Measurements from ENCODE around the gene CATSPERE.

CATSPERE gene, protein sequence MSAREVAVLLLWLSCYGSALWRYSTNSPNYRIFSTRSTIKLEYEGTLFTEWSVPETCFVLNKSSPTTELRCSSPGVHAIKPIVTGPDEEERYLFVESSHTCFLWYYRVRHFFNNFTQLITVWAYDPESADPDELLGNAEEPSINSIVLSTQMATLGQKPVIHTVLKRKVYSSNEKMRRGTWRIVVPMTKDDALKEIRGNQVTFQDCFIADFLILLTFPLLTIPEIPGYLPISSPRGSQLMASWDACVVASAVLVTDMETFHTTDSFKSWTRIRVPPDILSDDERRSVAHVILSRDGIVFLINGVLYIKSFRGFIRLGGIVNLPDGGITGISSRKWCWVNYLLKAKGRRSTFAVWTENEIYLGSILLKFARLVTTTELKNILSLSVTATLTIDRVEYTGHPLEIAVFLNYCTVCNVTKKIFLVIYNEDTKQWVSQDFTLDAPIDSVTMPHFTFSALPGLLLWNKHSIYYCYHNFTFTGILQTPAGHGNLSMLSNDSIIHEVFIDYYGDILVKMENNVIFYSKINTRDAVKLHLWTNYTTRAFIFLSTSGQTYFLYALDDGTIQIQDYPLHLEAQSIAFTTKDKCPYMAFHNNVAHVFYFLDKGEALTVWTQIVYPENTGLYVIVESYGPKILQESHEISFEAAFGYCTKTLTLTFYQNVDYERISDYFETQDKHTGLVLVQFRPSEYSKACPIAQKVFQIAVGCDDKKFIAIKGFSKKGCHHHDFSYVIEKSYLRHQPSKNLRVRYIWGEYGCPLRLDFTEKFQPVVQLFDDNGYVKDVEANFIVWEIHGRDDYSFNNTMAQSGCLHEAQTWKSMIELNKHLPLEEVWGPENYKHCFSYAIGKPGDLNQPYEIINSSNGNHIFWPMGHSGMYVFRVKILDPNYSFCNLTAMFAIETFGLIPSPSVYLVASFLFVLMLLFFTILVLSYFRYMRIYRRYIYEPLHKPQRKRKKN

DNA sequence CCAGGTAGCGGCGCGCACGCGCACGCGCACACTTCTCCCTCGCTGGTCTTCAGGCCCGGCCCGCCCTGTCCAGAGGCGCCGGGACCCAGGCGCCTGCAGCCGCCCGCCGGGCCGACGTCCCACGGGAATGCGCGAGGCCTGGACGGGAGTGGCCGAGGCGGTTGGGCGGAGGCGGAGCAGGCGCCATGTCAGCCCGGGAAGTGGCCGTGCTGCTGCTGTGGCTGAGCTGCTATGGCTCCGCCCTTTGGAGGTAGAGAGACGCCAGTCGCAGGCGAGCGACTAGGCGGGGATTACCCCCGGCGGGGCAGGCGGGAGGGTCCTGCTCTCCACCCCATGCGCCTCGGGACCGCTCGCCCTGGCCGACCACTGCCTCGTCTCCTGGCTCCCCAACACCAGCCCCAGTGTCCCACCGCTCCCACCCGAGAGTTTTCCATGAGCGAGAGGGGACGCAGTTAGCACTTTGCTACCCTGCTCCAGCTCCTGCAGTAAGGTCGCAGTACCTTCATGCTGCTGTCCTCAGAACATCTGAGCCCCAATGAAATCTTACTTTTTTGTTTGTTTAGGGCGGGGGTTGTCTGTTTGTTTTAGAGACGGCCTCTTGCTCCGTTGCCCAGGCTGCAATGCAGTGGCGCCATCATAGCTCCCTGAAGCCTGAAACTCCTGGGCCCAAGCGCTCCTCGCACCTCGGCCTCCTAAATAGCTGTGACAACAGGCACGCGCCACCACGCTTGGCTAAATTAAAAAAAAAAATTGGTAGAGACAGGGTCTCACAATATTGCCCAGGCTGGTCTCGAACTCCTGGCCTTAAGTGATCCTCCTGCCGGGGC lies at the start of gene CATSPERE:
Gene CATSPERE, plus strand, starts transcription at position 29 of the 827 bp plus-strand sequence. Its CDS starts 157 bp downstream, at position 186.
- DNase-seq: peak; percentile 87

DNA sequence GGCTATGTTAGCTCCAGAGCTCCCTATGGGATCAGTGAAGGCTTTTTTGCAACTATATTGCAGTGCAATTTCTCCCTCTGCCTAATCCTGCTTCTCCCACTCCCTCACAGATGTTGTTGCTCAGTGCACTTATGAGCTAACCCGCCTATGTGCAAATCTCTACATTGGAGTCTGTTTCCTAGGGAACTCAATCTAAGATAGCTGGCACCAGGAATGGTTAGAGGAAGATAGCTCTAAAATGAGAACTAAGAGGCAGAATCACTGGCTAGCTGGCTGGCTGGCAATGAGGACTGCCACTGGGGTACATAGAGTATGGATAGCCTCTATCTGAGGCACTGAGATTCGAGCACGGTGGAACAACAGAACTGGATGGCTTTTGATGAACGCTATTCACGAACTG lies 48.9 kb upstream of the CATSPERE start:
- no peak for DNase-seq

DNA sequence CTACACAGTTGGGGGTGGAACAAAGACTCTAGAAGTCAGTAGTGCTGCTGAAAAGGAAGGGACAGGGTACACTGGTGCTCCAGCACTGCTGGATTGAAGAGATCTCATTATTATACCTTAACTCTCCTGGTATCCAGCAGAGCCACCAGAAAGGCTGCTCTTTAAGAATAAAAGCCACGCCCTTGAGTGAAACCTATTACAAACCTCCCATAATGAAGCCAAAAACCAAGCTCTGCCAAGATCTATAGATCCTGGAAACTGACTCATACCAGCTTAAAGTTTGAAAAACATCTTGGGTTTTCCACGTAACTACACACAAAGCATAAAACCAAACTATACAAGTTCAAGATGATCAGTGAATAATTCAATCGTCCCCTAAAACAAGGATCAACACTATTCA lies 47.3 kb upstream of the CATSPERE start:
- DNase-seq: no peak

DNA sequence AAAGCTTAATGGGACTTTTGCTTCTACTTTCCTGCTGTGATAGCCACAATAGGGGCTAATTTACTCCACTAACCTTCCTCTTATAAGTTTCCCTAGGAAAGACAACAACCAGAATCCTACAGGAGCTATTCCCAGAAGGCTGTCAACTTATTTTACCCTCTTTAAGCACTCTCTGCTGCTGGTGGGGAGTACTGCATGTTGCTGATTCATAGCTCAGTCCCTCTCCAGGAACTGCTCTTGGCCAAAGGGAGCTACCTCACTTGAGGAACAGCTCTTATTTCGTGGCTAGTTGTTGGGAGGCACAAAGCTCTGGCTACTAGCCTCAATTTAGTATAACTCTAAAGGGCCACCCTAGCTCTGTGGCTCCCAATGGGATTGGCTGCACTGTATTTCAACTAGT lies 46.5 kb upstream of the CATSPERE start:
- peak; percentile 9 for DNase-seq

DNA sequence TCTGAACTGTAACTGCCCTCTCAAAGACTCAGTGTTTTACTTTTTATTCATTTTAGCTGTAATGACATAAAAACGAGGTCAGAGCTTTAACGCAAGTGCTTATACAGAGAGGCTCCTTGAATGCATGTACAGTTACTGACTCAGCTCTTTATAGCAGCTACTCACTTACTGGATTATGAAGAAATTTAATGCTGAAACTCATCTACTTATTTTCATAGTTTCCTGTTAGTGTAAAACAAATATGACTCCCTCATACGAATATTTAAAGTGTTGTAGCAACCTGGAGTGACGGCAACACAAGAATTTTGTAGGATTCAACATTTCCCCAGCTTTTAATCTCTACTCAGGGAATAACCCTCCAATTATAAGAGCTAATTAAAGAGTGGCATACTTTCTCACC lies 42.0 kb upstream of the CATSPERE start:
- no peak for DNase-seq

DNA sequence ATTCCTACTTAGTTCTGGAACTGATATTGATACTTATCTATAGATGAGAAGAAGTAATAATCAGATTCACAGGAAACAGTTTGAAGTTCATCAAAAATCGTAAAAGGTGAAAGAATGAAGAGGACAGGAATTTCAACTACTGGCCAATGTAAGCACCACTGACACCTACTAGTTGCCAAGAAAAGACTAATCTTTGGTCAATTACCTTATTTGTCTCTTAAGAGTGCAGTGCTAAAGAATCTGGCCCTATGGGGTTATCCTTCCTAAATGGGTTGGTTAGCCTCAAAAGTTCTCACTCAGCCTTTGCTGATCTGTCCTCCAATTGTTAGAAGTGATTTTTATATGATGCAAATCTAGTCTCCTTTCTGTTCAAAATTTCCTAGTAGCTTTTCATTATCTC lies 38.9 kb upstream of the CATSPERE start:
- DNase-seq: no peak

DNA sequence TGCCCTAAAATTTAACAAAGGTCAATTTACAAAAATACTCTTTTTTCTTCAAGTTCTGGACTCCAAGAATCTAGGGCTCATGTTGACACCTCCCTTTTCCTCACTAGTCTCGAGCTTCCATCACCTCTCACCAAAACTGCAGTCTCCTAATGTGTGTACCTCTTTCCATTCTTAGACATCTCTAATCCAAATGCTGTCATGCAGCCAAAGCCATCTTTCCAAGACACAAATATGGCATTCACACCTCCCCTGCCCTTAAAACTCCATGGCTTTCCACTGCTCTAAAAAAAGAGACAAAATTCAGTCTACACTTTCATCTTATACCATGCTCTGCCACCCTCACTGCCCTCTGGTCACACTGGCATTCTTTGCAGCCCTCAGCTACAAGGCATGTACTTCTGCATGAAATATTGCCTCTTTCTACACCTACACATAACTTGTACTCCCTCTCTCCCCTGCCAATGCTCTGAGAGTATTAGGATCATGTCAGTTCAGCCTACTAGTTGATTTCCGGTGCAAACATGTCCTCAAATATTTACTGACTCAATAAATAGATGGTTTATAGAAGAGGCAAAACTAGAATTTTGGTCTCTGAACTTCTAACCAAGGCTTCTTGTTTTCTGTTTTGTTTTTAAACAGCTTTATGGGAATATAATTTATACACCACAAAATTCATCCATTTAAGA lies 36.3 kb upstream of the CATSPERE start:
- no peak for DNase-seq

DNA sequence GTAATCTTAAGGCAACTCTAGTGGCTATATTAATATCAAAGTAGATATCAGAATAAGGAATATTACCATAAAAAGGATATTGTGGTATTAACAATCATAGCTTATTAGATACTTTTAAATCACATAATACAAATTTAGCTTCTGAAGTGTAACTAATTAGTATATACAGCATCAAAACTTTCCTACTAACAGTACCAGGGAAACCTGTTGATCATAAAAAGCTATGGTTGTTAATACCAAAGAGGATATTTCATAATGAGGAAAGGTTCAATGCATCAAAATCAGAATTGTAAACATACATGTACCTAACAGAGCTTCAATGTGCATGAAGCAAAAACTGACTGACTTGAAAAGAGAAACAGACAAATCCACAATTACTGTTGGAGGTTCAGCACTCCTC lies 33.4 kb upstream of the CATSPERE start:
- DNase-seq: no peak

DNA sequence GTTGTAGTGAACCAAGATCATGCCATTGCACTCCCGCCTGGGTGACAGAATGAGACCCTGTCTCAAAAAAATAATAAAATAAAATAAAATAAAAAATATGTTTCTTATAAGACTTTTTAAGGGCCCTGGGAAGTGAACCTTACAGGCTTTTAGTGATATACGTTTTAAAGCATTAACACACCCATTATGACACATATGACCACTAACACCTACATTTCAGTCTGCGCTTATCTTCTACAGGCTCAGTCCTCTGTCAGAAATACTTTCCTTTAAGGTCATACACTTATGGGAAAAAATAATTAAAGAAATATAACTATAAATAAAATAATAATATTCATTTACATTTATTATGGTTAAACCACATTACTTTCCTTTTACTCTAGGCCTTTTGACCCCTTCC lies 31.3 kb upstream of the CATSPERE start:
- DNase-seq: no peak

DNA sequence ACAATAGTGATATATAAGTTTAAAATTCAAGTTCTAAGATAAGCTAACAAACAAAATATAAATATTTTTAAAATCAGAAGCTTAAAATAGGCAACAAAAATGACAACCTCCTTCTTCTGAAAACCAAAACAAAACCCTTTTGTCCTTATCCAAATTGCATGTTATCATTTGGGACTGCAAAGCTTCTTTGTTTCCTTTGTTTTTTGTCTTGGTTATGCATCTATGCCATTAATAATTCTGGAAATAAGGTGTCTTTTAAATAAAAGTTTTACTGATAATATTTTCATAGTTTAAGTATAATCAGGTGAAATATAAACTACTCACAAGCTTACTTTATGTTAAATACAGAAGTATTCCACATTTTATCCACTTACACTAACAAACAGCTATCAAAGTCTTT lies 29.9 kb upstream of the CATSPERE start:
- DNase-seq: no peak

DNA sequence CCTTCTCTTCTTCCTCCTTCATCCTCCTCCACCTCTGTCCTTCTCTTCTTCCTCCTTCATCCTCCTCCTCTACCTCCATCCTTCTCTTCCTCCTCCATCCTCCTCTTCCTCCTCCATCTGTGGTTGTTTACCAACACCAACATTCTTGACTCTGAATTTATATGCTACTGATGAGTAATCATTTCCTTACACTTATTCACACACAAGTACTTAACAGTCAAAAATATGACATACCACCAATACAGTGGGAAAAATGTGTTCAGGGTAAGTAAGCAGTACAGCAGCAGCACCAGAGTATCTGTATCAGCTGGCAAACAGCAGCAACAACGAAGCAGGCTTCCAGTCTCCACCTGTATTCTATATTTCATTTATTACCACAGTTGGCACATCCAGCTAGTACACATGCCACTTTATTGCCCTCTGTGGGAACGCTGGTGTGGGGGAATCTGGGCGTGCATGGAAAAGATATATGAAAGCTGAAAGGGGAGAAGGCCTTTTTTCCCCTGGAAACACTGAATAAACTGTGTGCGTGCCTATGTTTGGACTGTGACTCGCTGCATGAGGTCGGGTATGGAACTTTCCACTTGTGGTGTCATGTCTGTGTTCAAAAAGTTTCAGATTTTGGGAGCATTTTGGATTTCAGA lies 25.4 kb upstream of the CATSPERE start:
- DNase-seq: peak; percentile 16

DNA sequence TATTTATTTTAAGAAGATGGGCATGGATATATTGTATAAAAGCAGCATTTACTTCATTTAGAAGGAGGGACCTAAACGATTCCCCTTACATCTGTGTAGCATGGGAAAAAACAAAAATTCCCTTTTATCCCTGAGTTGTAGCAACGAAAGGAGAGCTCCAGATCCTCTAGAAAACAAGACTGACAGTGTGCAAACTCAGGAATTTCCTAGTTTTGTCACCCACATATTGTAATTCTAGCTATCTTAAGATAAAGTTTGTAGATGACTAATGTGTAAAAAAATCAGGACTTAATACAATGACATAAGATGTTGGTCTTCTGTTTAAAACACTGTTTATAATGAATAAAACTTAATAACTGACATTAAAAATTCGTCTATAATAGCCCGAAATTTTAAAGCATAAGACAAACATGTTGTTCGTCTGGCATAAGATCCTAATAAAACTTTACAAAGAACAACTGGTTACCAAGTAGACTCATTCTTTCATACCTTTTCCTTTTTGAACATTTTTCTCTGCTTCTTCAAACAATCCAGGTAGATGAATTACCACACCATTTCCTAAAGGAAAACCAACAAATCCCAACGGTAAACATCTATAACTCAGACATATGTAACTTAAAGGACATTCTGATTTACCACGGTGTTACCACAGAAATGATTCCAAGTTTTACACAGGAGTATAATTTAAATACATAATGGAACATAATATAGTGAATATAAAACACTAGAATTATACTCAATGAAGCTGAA lies 24.6 kb upstream of the CATSPERE start:
- peak; percentile 31 for DNase-seq

DNA sequence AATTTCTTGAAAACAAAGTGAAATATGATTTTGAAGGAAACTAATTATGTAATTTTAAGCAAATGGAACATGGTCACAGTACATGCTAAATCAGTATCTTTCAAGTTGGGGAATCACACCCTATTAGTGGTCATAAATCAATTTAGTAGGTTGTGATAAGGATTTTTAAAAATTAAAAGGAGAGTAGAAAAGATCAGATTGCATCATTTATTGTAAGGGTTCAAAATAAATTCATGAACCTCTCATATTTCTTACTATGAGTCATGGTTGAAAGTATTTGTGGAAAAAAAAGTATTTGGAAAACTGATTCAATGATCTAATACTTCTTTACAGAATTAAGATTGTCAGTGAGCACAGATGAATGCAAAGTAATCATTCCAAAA lies 24.0 kb upstream of the CATSPERE start:
- no peak for DNase-seq

DNA sequence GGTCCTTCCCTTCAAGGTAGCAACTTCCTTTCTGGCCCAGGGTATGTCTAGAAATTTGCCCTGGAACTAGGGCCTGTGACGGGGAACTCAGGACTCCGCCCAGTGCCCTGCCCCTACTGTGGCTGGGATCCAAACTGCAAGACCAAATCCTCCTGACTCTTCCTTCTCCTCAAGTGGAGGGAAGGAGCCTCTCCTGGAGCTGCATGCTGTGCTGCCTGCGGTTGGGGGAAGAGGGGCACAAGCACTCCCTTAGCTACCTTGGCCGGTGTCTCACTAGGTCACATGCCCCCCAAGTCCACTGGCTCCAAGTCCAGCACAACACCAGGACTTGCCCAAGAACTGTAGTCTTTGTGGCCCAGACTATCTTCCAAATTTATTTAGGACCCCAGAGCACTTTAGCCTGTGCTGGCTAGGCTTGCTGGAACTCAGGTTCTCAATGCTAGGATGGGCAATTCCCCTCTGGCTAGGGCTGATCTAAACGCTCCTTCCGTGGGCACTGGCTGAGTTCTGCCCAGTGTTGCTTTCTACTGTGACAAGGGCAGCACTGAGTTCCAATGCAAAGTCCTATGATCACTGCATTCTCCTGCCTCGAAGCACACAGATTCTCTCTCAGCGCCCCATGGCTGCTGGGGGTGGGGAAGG lies 21.6 kb upstream of the CATSPERE start:
- DNase-seq: peak; percentile 6

DNA sequence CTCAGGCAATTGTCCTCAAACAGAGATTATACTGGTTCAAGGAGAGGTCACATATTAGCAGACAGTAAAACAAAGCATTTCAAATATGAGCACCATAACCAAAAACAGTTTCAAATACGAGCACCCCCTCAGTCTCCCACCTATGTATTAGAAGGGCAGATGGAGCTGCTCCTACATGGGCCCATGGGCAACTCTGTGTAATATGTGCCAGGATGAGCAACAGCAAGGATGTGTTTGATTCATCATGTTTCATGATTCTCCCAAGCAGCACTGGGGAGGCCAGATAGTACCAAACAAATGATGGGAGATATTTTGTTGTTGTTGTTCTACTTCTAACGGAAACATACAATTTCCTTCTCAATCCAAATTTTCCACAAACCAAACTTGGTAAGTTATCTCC lies 18.2 kb upstream of the CATSPERE start:
- no peak for DNase-seq

DNA sequence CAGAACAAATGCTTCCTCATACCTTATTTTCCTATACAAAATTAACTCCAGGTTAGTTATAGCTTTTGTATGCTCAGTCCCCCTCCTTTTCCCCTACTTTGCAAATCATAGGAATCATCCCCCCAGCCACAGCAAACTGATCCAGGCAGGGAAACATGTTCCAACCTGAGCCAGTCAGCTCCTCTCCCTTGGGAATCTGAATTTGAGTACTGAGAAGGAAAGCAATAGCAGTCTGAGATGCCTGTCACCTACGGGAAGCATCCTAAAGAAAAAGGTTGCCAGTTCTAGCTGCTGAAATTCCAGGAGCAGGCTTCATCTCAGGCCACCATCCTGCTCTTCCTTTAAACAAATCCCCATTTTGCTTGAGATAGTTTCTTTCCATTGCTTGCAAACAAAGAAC lies 16.2 kb upstream of the CATSPERE start:
- no peak for DNase-seq

DNA sequence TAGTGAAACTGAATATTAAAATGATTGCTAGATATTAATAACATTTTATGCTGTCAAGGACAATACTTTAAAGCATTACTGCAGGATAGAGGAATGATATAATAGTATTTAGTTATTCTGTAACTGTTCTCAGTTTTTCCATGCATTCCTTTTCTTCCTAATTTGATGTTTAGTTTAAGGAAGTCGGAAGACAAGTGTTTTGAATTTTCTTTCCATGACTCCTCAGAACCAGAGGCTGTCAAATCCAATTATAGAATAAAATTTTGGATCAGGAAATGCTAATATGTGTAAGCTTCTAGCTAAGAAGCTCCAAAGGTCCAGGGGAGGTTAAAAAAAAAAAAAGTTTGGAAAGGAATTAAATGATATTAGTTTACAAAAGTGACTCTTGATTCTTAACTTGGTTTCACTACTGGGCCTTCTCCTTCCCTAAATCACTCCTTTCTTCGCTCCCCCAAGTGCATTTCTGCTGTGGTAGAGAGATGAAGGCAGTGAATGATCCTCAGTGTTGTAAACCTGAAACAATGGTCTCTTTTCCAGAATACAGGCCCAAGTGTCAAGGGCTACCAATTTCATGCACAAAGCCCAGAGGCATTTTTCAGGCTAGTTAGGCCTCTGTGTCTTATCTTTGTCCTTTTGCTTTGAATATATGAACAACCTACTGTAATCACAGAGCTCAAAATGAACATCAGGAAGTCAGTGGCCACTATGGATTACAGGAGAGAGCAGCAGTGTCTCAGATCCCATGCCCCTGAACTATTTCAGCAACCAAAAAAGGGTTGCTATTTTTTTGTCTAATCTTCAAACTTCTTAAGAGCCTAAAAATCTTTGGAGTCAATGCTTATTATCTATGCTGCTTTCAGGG lies 15.5 kb upstream of the CATSPERE start:
- no peak for DNase-seq

DNA sequence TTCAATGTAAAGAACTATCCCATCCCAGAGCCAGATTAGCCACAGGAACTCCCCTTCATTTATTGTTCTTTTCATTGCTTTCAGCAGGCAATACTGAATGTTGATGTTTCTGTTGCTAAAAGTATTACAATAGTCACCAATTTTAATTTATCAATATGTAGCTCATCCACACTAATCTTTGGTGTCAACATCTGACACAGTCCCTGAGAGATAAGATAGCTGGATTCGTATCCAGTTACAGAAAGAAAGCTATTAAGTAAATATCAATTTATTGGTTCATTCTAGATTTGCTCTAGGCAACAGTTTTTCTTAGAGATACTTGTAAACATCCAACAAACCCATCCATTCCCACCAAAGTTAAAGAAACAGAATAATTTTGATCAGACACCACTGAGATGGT lies 14.0 kb upstream of the CATSPERE start:
- no peak for DNase-seq

DNA sequence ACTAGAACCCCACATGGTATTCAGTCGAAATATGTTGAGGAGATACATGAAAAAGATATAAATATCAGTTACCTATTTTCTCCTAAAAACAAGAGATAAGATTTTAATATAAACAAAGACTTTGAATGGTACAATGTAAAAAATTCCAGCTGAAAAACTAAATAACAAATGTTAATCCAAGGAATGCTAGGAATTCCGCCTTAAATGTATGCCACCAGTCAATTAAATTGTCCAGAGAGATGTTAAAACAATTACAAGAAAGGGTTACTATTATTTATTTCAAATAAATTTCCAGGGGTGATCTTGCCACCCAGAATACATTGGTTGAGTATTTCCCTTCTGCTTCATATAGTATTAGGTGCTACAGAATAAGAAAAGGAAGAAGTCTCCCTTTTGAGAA lies 13.5 kb upstream of the CATSPERE start:
- no peak for DNase-seq
